Common myeloid progenitor, CD34-positive (primary cell): Measurements from ENCODE around the gene PIANP.
A peak's percentile ranks its signal among the peaks of the same experiment; 100 is the strongest.
"Not testable (repeated sequence)": the region's sequence is repeated elsewhere in the genome, so short reads cannot be mapped to it uniquely, and the experiment has no call there.

Experiments
- CTCF ChIA-PET: fragments of 350-600 bp; sonication (Branson Sonifier 250); formaldehyde crosslinking; loops from one replicate; lab custom pipeline; 2021; ENCODE audit warnings: antibody characterized with exemption; lab: Charles Lee
- POLR2A ChIA-PET: fragments of 350-600 bp; sonication (Branson Sonifier 250); formaldehyde crosslinking; loops from one replicate; lab custom pipeline; 2021; ENCODE audit warnings: antibody characterized with exemption; lab: Charles Lee
- DNase-seq, 3 donors: peaks; one replicate each; pipeline versions ENCODE4 v3.0.0 to v3.0.0-alpha.2; 2013
- H3K27ac ChIP-seq, 2 experiments: 1 replicate in 1 of 2; 2 replicates in 1 of 2; pipeline ENCODE4 v1.7.0; 2013; ENCODE audit warnings: inconsistent platforms in 2 of 2, low read length in 2 of 2, mild to moderate bottlenecking in 2 of 2, low read depth in 1 of 2, moderate library complexity in 1 of 2; ENCODE audit not compliant: severe bottlenecking in 2 of 2, insufficient read depth in 1 of 2, poor library complexity in 1 of 2
- H3K27me3 ChIP-seq, 5 experiments: replicated peaks in 2 of 5; 1 replicate in 3 of 5; 2 replicates in 2 of 5; pipeline versions ENCODE4 v1.6.1 to v1.7.0; 2013; ENCODE audit warnings: low read length in 4 of 5, mild to moderate bottlenecking in 2 of 5, moderate library complexity in 2 of 5, inconsistent platforms in 1 of 5; ENCODE audit not compliant: insufficient read depth in 5 of 5, control insufficient read depth in 4 of 5
- H3K36me3 ChIP-seq, 4 experiments: 1 replicate in 2 of 4; 2 replicates in 2 of 4; pipeline versions ENCODE4 v1.6.1 to v1.7.0; 2013; ENCODE audit warnings: low read length in 3 of 4, control low read depth in 1 of 4, mild to moderate bottlenecking in 1 of 4; ENCODE audit not compliant: control insufficient read depth in 4 of 4, insufficient read depth in 4 of 4
- H3K4me1 ChIP-seq, 4 experiments: 1 replicate in 3 of 4; 2 replicates in 1 of 4; pipeline versions ENCODE4 v1.6.1 to v1.7.1; 2013; ENCODE audit warnings: low read length in 3 of 4, mild to moderate bottlenecking in 3 of 4, control low read depth in 1 of 4, inconsistent platforms in 1 of 4, moderate library complexity in 1 of 4; ENCODE audit not compliant: control insufficient read depth in 4 of 4, insufficient read depth in 4 of 4; ENCODE audit errors: control extremely low read depth in 1 of 4
- H3K4me3 ChIP-seq, 7 experiments: 1 replicate in 4 of 7; 2 replicates in 3 of 7; pipeline versions ENCODE4 v1.5.1 to v1.7.0; 2013; ENCODE audit warnings: mild to moderate bottlenecking in 7 of 7, low read length in 6 of 7, moderate library complexity in 6 of 7, inconsistent platforms in 2 of 7, low read depth in 2 of 7, control low read depth in 1 of 7; ENCODE audit not compliant: insufficient read depth in 4 of 7, control insufficient read depth in 1 of 7; ENCODE audit errors: extremely low read depth in 1 of 7
- H3K9me3 ChIP-seq, 5 experiments: 1 replicate in 4 of 5; 2 replicates in 1 of 5; pipeline versions ENCODE4 v1.6.1 to v1.7.1; 2013; ENCODE audit warnings: low read length in 4 of 5, mild to moderate bottlenecking in 2 of 5, inconsistent platforms in 1 of 5, low read depth in 1 of 5, moderate library complexity in 1 of 5; ENCODE audit not compliant: control insufficient read depth in 4 of 5, insufficient read depth in 2 of 5; ENCODE audit errors: control extremely low read depth in 1 of 5
- WGBS: methylation state at CpG from one replicate; pipeline ENCODE4 v1.1.5; 2013; ENCODE audit not compliant: insufficient coverage; 5-methylcytosine and 5-hydroxymethylcytosine counted together

PIANP gene

GRCh38 chr12:6742080-6742479 is 41.5 kb upstream of the PIANP start:
- H3K36me3 ChIP-seq, POLR2A ChIA-PET, H3K4me3 ChIP-seq, H3K27me3 ChIP-seq, H3K9me3 ChIP-seq, H3K27ac ChIP-seq, DNase-seq: not testable (repeated sequence)
- H3K4me1 ChIP-seq: peaks cover 4 to 26% (median 20%) of the 10 kb centered on the region in 4 experiments
- WGBS: 96% methylated on average over 6 of the region's 12 CpGs
- CTCF ChIA-PET: interaction anchor here (1.0 to 6.2 kb wide), 3 partner anchors 11 to 92 kb away, joined by 3 to 28 read pairs (median 4); partner anchors contain the start of gene MLF2

- WGBS: 95% methylated on average over 2 of the region's 5 CpGs
- H3K4me3 ChIP-seq: no peak overlapping the region
- no peaks in the 10 kb centered on the region for H3K27me3 ChIP-seq
- POLR2A ChIA-PET: no interaction called here
- no peak overlapping the region for H3K27ac ChIP-seq
- peaks cover 0 to 5% (median 2%) of the 10 kb centered on the region in 4 experiments for H3K4me1 ChIP-seq
- CTCF ChIA-PET: interaction anchor here (0.8 to 7.8 kb wide), 11 partner anchors 9 to 98 kb away, joined by 3 to 64 read pairs (median 6); partner anchors contain the start of genes COPS7A, MLF2 and P3H3
- no peak for DNase-seq
- no peaks in the 10 kb centered on the region for H3K9me3 ChIP-seq
- peaks cover 2 to 13% (median 7%) of the 10 kb centered on the region in 4 experiments for H3K36me3 ChIP-seq
Observed at GRCh38 chr12:6736754-6737153, 36.1 kb upstream of the PIANP start.

- peak; percentile 59 to 74 (median 72) for DNase-seq
- WGBS: 47% methylated on average over 7 of the region's 8 CpGs
- H3K27ac ChIP-seq: peak overlapping the region in 1 of 2 experiments; percentile 43
- ChIA-PET CTCF (interaction anchor here (1.3 to 7.8 kb wide), 11 partner anchors 9 to 99 kb away, joined by 3 to 64 read pairs (median 6); partner anchors contain the start of genes COPS7A, MLF2 and P3H3), POLR2A (no interaction called here)
- H3K36me3 ChIP-seq: peaks cover 2 to 23% (median 14%) of the 10 kb centered on the region in 4 experiments
- H3K27me3 ChIP-seq: no peaks in the 10 kb centered on the region
- no peaks in the 10 kb centered on the region for H3K9me3 ChIP-seq
- H3K4me3 ChIP-seq: no peak overlapping the region
- peaks cover 0 to 5% (median 2%) of the 10 kb centered on the region in 4 experiments for H3K4me1 ChIP-seq
Observed at GRCh38 chr12:6735448-6736191, 35.0 kb upstream of the PIANP start.

- POLR2A ChIA-PET: interaction anchor here (1.2 kb wide), 1 partner anchor 8 kb away, joined by 4 read pairs; no protein-coding TSS in a partner anchor
- no peaks in the 10 kb centered on the region for H3K9me3 ChIP-seq
- peaks cover 2 to 32% (median 23%) of the 10 kb centered on the region in 4 experiments for H3K36me3 ChIP-seq
- CTCF ChIA-PET: interaction anchor here (0.9 to 7.8 kb wide), 10 partner anchors 10 to 99 kb away, joined by 3 to 64 read pairs (median 5); partner anchors contain the start of genes COPS7A, MLF2 and P3H3
- peaks cover 0 to 5% (median 2%) of the 10 kb centered on the region in 4 experiments for H3K4me1 ChIP-seq
- H3K4me3 ChIP-seq: no peak overlapping the region
- WGBS: 93% methylated on average over 6 of the region's 10 CpGs
- no peaks in the 10 kb centered on the region for H3K27me3 ChIP-seq
- H3K27ac ChIP-seq: no peak overlapping the region
- DNase-seq: no peak
Observed at GRCh38 chr12:6734506-6735387, 34.1 kb upstream of the PIANP start.

- Histone ChIP-seq H3K4me1 (peaks cover 0 to 4% (median 0%) of the 10 kb centered on the region in 4 experiments), H3K9me3 (no peaks in the 10 kb centered on the region), H3K27me3 (no peaks in the 10 kb centered on the region), H3K36me3 (peaks cover 7 to 56% (median 49%) of the 10 kb centered on the region in 4 experiments), H3K27ac (no peak overlapping the region), H3K4me3 (no peak overlapping the region)
- ChIA-PET POLR2A (no interaction called here), CTCF (interaction anchor here (0.9 to 2.0 kb wide), 3 partner anchors 22 to 51 kb away, joined by 3 to 5 read pairs (median 3); partner anchors contain the start of gene PTMS)
- WGBS: 96% methylated on average over 7 of the region's 8 CpGs
- no peak for DNase-seq
Observed at GRCh38 chr12:6730169-6730568, 29.6 kb upstream of the PIANP start.

- ChIA-PET CTCF (interaction anchor here (2.0 kb wide), 1 partner anchor 23 kb away, joined by 5 read pairs; no protein-coding TSS in a partner anchor), POLR2A (no interaction called here)
- no peak for DNase-seq
- H3K27ac ChIP-seq: no peak overlapping the region
- no peaks in the 10 kb centered on the region for H3K9me3 ChIP-seq
- no peaks in the 10 kb centered on the region for H3K27me3 ChIP-seq
- 99% methylated on average over 17 of the region's 18 CpGs for WGBS
- peaks cover 7 to 48% (median 46%) of the 10 kb centered on the region in 4 experiments for H3K36me3 ChIP-seq
- H3K4me1 ChIP-seq: peaks cover 5 to 14% (median 8%) of the 10 kb centered on the region in 4 experiments
- no peak overlapping the region for H3K4me3 ChIP-seq
Observed at GRCh38 chr12:6729186-6729585, 28.6 kb upstream of the PIANP start.
